ENCODE data around the gene COPZ2.

DNA sequence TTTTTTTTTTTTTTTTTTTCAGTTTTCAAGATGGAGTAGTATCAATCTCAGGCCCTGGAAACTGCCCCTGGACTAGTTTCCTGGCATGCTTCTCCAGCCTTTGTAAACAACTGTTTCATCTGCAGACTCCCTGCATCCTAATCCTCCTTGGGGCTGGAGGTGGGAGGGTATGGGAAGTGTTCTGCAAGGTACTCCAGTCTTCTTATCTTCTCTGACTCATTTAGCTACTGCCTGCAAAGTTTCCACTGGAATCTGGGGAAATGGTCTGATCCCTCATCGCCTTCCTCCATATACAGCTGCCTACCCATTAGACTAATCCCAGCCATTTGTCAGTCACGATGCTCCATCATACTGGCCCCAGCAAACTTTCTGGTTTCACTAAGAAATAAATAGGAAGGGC is 21.5 kb downstream of the COPZ2 start:
- TF ChIP-seq POLR2A (IDR thresholded peaks at IDR 0.05; ENCODE audit: low read depth, low read length) (no peak), TAF1 (IDR thresholded peaks at IDR 0.05; ENCODE audit: borderline replicate concordance, low read depth, low read length) (no peak), POLR2AphosphoS5 (IDR thresholded peaks at IDR 0.05; ENCODE audit: low read depth, low read length) (no peak)
